Activated naive CD8-positive, alpha-beta T cell (primary cell): Measurements from ENCODE around the gene EPS8L2.

ENCODE experiments used
- H3K27ac Mint-ChIP-seq: one replicate; pipeline ENCODE4 v1.8.0; 2021; ENCODE audit warnings: mixed read lengths
- H3K27me3 Mint-ChIP-seq: one replicate; pipeline ENCODE4 v1.8.0; 2021; ENCODE audit warnings: mixed read lengths
- H3K36me3 Mint-ChIP-seq: one replicate; pipeline ENCODE4 v1.8.0; 2021; ENCODE audit warnings: mixed read lengths
- H3K4me1 Mint-ChIP-seq: one replicate; pipeline ENCODE4 v1.8.0; 2021; ENCODE audit warnings: low read depth, mixed read lengths
- H3K4me3 Mint-ChIP-seq: one replicate; pipeline ENCODE4 v1.8.0; 2021; ENCODE audit warnings: mild to moderate bottlenecking, mixed read lengths
- H3K9me3 Mint-ChIP-seq: one replicate; pipeline ENCODE4 v1.8.0; 2021; ENCODE audit warnings: low read depth, mixed read lengths

EPS8L2 gene

DNA sequence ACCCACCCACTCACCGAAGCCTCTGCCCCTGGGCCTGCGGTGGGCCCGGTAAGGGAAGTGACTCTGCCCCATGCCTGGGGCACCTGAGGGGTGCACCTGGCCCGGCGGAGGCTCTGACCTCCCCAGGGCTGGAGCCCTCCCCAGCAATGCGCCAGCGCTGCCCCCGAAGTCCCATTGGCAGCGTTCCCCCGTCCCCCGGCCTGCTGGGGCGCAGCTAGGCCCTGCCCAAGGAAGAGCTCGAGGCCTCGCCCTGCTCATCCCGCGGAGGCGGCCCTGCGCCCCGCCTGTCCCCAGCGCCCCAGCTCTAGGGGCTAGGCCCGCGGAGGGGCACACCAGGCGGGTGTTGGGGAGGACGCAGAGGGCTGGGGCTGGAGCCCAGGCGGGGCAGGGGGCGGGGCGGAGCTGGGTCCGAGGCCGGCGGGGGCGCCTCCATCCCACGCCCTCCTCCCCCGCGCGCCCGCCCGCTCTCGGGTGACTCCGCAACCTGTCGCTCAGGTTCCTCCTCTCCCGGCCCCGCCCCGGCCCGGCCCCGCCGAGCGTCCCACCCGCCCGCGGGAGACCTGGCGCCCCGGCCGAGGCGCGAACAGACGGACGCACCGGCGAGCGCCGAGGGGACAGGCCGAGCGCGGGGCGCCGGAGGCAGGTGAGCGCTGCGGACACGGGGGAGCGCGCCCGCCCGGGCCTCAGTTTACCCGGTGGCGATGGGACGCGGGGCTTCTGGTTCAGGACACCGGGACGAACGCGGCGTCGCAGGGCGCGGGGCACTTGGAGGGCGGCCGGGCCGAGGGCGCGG is at the start of gene EPS8L2:
TSS of gene EPS8L2 (plus strand) at position 586 of the 793 bp plus-strand sequence. CDS start 3,177 bp downstream, outside the sequence.
- no peaks in the 10 kb centered on the region for H3K9me3 Mint-ChIP-seq
- H3K36me3 Mint-ChIP-seq: no peaks in the 10 kb centered on the region
- H3K27me3 Mint-ChIP-seq: no peaks in the 10 kb centered on the region
- H3K4me1 Mint-ChIP-seq: peaks cover 5% of the 10 kb centered on the region
- H3K4me3 Mint-ChIP-seq: no peak within 1 kb of the TSS
- no peak within 1 kb of the TSS for H3K27ac Mint-ChIP-seq

DNA sequence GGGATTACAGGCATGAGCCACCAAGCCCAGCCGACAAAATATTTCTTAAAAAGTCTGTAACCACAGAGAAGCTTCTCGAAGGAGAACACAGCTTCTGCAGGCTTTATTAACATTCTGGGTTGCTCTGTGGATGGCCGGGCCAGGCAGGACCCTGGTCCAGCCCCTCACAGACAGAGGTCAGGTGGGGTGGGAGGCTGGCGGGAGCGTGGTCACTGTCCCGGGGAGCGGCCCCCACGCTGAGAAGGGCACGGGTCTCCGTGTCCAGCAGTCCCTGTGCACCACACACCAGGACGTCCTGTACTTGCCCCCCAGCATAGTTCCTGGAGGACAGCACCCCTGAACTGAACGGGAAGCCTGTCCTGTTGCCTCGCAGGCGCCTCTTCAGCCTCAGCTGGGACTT is 49.6 kb upstream of the EPS8L2 start:
- no peak overlapping the region for H3K27ac Mint-ChIP-seq
- H3K4me3 Mint-ChIP-seq: no peak overlapping the region
- no peaks in the 10 kb centered on the region for H3K27me3 Mint-ChIP-seq
- H3K4me1 Mint-ChIP-seq: no peaks in the 10 kb centered on the region
- no peaks in the 10 kb centered on the region for H3K9me3 Mint-ChIP-seq
- H3K36me3 Mint-ChIP-seq: no peaks in the 10 kb centered on the region

DNA sequence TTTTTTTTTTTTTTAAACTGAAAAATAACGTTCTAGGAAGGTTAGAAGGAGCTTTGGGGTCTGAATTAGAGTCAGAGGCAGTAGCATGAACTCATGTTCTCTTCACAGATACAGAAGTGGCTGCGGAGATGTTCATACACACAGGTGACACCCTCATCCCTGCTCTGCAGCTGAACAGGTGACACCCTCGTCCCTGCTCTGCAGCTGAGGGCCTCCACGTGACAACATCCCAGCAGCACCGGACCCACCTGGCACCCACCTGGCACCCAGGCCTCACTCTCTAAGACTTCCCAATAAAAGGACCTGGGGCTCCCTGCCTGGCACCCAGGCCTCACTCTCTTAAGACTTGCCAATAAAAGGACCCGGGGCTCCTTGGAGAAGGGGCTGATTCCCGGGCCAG is 49.2 kb upstream of the EPS8L2 start:
- Mint-ChIP-seq H3K9me3 (no peaks in the 10 kb centered on the region), H3K27me3 (no peaks in the 10 kb centered on the region), H3K4me3 (no peak overlapping the region), H3K4me1 (no peaks in the 10 kb centered on the region), H3K27ac (no peak overlapping the region), H3K36me3 (no peaks in the 10 kb centered on the region)

DNA sequence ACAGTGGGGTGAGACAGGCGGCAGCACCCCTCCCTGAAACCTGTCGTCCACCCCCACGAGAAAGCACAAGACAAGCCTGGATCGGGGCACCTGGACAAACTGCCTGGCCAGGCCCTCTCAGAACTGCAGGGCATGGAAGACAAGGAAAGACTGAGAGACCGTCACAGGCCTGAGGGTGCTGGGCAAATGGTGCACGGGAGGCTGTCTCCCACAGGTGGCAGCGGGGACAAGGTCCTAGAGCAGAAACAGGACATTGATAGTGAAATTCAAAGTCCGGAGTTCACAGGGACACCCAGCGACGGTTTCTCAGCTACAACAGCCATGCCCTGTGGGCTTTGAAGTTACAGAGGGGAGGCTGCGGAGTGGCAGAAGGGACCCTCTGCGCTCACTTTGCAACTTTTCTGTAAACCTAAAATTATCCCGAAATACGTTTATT is 48.3 kb upstream of the EPS8L2 start:
- H3K27ac Mint-ChIP-seq: no peak overlapping the region
- no peaks in the 10 kb centered on the region for H3K9me3 Mint-ChIP-seq
- H3K4me1 Mint-ChIP-seq: no peaks in the 10 kb centered on the region

DNA sequence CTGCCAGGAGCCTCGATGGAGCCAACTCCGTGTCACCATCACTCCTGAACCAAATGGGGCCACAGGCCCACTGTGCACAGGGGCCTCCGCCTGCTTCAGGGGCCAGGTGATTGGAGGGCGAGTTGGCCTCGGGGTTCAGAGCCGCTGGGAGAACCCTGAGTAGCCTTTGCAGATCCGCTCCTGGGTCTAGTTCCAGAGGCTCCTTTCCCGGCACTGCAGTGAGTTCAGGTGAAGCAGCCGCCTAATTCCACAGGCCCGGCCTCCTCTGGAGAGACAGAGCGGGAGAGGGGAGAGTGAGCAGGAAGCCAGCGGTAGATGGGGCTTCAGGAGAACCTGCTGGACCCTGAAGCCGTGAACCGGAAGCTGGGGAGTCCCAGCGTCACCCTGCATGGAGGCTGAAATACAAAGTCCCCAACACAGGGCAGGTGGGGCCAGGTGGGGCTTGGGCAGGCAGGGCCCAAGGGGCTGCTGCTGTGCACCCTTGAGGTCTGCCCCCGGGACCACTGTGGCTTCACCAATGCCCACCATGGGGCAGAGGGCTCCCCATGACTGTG is 46.4 kb upstream of the EPS8L2 start:
- no peak overlapping the region for H3K27ac Mint-ChIP-seq
- no peaks in the 10 kb centered on the region for H3K27me3 Mint-ChIP-seq
- H3K9me3 Mint-ChIP-seq: no peaks in the 10 kb centered on the region
- H3K36me3 Mint-ChIP-seq: peaks cover 2% of the 10 kb centered on the region
- no peak overlapping the region for H3K4me3 Mint-ChIP-seq
- H3K4me1 Mint-ChIP-seq: no peaks in the 10 kb centered on the region

More for the DNA sequence above, 48.3 kb upstream of the EPS8L2 start:
- Mint-ChIP-seq H3K4me3 (no peak overlapping the region), H3K36me3 (peaks cover 2% of the 10 kb centered on the region), H3K27me3 (no peaks in the 10 kb centered on the region)

DNA sequence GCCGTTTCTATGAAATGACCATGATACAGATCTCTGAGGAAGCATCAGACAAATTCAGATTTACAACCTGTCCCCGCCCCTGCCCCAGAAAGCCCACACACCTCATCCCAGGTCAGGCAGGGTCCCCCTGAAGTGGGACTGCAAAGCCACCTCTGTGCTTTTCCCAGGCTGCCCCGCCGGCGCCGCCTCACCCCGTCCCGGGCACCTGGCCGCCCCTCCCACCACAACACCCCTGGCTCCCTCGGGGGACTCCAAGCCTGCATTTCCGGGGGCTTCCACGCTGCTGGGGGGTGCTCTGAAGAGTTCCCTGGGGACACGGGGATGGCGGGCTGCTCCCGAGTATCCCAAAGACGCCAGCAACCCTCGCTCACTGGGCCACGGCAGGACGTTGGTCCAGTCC is 45.8 kb upstream of the EPS8L2 start:
- Mint-ChIP-seq H3K4me1 (no peaks in the 10 kb centered on the region), H3K27ac (no peak overlapping the region), H3K27me3 (no peaks in the 10 kb centered on the region), H3K36me3 (peaks cover 2% of the 10 kb centered on the region), H3K4me3 (no peak overlapping the region), H3K9me3 (no peaks in the 10 kb centered on the region)

DNA sequence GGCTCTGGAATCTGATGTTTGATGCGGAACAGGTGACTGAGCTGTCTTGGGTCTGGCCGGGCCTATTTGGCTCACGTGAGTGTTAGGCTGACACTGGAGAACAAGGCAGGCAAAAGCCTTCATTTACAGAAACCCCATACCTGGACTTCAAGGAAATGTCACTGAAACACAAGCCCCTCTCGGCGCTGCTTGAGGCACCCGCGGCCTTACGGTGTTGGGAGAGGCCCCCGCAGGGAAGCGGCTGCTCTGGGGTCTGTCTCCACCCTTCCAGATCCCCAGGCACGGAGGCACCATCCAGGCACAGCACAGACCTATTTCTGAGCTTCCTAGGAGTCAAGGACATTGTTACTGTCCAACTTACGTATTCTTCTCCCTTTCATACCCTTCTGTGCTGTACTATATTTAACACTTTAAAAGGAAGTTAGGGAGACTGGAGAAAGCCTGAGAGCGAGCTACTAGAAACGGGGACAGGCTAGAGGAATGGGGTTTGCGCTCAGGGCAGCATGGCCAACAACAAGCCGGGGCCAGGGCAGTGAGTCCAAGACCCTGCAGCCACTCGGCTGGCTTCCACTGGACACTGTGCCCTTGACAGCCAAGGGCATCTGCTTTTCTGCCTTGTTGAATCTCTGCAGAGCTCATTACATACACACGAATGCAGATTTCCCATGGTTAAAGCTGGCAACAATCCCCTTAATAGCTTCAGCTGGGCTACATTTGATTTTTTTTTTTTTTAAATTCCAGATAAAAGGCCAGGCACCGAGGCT is 45.2 kb upstream of the EPS8L2 start:
- H3K36me3 Mint-ChIP-seq: peaks cover 2% of the 10 kb centered on the region
- H3K27me3 Mint-ChIP-seq: no peaks in the 10 kb centered on the region
- H3K4me3 Mint-ChIP-seq: no peak overlapping the region
- no peak overlapping the region for H3K27ac Mint-ChIP-seq
- no peaks in the 10 kb centered on the region for H3K9me3 Mint-ChIP-seq
- H3K4me1 Mint-ChIP-seq: no peaks in the 10 kb centered on the region

DNA sequence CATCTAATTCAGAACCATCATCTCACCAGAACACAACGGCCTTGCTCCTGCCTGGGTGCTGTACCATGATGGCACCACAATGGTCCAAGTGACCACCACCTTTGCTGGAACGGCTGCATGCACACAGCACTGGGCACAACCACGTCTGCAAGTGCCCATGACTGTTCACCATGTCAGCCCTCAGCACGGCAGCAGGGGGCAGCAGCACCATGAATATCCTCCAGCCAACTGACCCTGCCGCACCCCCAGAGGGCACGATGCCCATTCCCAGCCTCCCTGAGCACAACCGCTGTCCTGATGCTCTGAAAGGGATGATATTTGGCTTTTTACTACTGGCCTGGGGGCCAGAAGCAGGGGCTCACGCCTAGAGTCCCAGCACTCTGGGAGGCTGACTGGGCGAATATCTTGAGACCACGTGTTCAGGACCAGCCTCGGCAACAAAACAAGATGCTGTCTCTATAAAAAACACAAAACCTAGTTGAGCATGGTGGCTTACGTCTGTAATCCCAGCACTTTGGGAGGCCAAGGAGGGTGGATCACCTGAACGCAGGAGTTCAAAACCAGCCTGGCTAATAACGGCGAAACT is 43.2 kb upstream of the EPS8L2 start:
- H3K27me3 Mint-ChIP-seq: no peaks in the 10 kb centered on the region
- no peak overlapping the region for H3K4me3 Mint-ChIP-seq
- no peak overlapping the region for H3K27ac Mint-ChIP-seq
- H3K36me3 Mint-ChIP-seq: peaks cover 2% of the 10 kb centered on the region
- H3K9me3 Mint-ChIP-seq: no peaks in the 10 kb centered on the region
- H3K4me1 Mint-ChIP-seq: no peaks in the 10 kb centered on the region

DNA sequence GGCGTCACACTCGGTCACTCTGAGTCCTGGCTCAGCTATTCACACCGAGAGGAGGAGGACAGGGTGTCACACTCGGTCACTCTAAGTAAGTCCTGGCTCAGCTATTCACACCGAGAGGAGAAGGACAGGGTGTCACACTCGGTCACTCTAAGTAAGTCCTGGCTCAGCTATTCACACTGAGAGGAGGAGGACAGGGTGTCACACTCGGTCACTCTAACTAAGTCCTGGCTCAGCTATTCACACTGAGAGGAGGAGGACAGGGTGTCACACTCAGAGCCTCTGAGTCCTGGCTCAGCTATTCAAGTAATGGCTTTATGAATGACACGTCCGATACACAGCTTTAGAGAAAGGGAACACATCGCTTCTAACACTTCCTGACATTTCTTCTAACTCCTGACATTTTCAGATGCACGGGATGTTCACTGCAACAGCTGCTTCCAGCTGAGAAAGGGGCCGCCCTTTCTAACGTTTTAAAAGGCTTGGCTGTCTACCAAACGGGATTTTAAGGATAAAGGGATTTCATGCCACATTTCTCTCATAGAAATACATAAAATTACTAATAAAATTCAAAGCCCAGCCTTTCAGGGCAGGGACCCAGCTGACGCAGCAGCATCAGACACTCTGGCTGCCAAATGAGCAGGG is 40.8 kb upstream of the EPS8L2 start:
- Mint-ChIP-seq H3K4me3 (no peak overlapping the region), H3K9me3 (no peaks in the 10 kb centered on the region), H3K27me3 (no peaks in the 10 kb centered on the region), H3K27ac (no peak overlapping the region), H3K4me1 (no peaks in the 10 kb centered on the region), H3K36me3 (peaks cover 4% of the 10 kb centered on the region)

DNA sequence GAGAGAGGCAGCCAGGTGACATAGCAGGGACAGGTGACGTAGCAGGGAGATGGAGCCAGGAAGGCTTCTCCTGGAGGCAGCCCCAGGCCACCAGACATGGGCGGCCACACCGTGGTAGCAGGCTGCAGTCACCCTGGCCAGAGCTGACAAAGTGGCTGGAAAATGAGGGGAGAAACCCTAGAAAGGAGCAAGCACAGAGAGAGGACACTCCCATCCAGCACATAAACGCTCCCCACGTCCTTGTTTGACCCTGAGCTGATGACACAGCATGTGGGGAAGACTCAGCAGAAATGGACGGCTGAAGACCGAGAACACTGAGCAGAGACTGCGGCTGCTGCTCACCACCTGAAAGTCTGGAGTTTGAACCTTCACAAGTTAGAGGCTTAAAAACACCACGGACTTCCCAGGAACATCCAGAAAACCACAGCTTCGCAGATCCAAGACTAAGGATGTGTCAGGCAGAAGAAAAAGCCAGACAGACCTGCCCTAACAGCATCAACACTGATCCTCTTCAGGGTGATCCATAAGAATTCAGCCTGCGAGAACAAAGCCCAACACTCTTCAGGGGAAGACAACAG is 40.2 kb upstream of the EPS8L2 start:
- Mint-ChIP-seq H3K4me1 (no peaks in the 10 kb centered on the region), H3K36me3 (peaks cover 4% of the 10 kb centered on the region), H3K9me3 (no peaks in the 10 kb centered on the region), H3K27me3 (no peaks in the 10 kb centered on the region), H3K4me3 (no peak overlapping the region), H3K27ac (no peak overlapping the region)

DNA sequence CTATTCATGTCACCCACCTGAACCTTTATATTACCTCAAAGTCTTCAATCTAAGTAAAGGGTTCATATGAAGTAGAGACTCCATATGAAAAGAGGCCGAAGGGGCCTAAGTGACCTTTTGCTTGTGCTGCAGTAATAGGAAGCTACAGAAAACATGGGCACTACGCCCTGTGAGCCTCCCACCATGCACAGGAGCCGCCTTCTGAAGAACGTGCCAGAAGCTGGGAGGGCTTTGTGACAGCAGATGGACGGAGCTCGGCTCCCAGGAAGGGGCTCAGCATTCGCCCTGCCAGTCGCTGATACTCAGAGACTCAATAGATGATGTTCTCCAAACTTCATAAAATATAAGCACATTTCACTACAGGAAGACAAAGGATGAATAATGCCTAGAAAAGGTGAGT is 32.2 kb upstream of the EPS8L2 start:
- no peak overlapping the region for H3K27ac Mint-ChIP-seq
- no peaks in the 10 kb centered on the region for H3K27me3 Mint-ChIP-seq
- H3K4me3 Mint-ChIP-seq: no peak overlapping the region
- H3K9me3 Mint-ChIP-seq: no peaks in the 10 kb centered on the region
- H3K36me3 Mint-ChIP-seq: peaks cover 6% of the 10 kb centered on the region
- H3K4me1 Mint-ChIP-seq: no peaks in the 10 kb centered on the region

DNA sequence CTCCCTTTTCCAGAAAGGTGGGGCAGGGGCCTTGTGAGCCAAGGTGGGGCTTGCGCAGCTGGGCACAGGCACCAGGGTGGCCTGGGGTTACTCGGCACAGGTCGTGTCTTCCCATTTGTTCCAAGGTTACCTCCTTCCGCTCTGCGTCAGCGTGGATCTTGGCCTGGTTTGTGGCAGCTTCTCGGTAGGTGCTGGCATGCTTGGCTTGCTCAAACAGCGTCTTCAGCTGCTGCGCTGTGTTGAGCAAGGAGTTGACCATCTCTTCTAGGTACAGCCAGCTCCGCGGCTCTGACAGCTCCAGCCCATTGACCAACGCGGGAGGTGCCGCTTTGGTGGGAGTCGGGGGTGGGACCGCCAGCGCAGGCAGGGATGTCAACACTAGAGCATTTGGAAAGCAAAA is 31.6 kb upstream of the EPS8L2 start:
- H3K27ac Mint-ChIP-seq: no peak overlapping the region
- no peak overlapping the region for H3K4me3 Mint-ChIP-seq
- H3K27me3 Mint-ChIP-seq: no peaks in the 10 kb centered on the region
- no peaks in the 10 kb centered on the region for H3K4me1 Mint-ChIP-seq
- no peaks in the 10 kb centered on the region for H3K9me3 Mint-ChIP-seq
- H3K36me3 Mint-ChIP-seq: peaks cover 6% of the 10 kb centered on the region

DNA sequence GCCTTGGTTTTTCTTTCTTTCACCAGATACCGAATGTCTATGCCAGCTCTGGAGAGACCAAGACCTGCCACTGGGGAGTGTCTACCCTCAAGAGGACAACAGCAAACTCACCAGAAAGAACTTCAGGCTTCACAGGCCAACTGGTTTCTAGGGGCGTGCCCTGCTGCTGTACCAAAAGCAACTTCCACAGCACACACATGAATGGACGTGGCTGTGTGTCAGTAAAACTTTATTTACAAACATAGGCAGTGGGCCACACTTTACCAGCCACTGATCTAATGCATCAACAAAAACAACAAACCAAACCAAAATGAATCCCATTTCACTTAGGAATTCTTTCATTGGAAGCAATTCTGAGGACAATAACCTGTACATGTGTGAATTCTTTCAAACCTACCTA is 27.7 kb upstream of the EPS8L2 start:
- Mint-ChIP-seq H3K4me1 (peaks cover 12% of the 10 kb centered on the region), H3K27ac (no peak overlapping the region), H3K36me3 (peaks cover 8% of the 10 kb centered on the region), H3K27me3 (no peaks in the 10 kb centered on the region), H3K9me3 (no peaks in the 10 kb centered on the region), H3K4me3 (no peak overlapping the region)
